B cell (primary cell): ENCODE measurements around the gene DYNLT2B. TPM values are rescaled to one million over a fixed set of nuclear protein-coding genes. Genes with fewer than 3 reads are reported as not detected.

Experiments
- ATAC-seq: fragments of 200-7000 bp; cut with Tn5 transposase; one replicate; pipeline ENCODE4 v1.10.0; 2021; ENCODE audit warnings: low read depth, mild to moderate bottlenecking, moderate number of reproducible peaks, moderate library complexity
- CTCF ChIA-PET: fragments of 350-600 bp; sonication (Branson Sonifier 250); formaldehyde crosslinking; loops from one replicate; lab custom pipeline; 2021; ENCODE audit warnings: antibody characterized with exemption, inconsistent platforms; lab: Charles Lee
- POLR2A ChIA-PET: fragments of 350-600 bp; sonication (Branson Sonifier 250); formaldehyde crosslinking; loops from one replicate; lab custom pipeline; 2021; ENCODE audit warnings: antibody characterized with exemption; lab: Charles Lee
- DNase-seq: peaks from one replicate; pipeline ENCODE4 v3.0.0; 2013
- H2AFZ ChIP-seq: 2 replicates; pipeline ENCODE4 v1.6.1; 2012; ENCODE audit warnings: mild to moderate bottlenecking, low read depth, low read length; ENCODE audit not compliant: insufficient read depth, poor library complexity, severe bottlenecking
- H3K27ac ChIP-seq, 2 donors: 1 replicate in 1 of 2; 2 replicates in 1 of 2; pipeline ENCODE4 v1.5.1; 2012 to 2013; ENCODE audit warnings: low read length in 2 of 2, mild to moderate bottlenecking in 2 of 2, moderate library complexity in 1 of 2
- H3K27me3 ChIP-seq, 4 experiments: fragments of 200-600 bp in 1 of 4; sonication (generic) in 1 of 4; replicated peaks in 1 of 4; 1 replicate in 2 of 4; 2 replicates in 2 of 4; pipeline versions ENCODE4 v1.6.1 to v1.7.0; 2013 to 2016; ENCODE audit warnings: low read length in 3 of 4, mild to moderate bottlenecking in 2 of 4, mixed read lengths in 1 of 4, moderate library complexity in 1 of 4; ENCODE audit not compliant: insufficient read depth in 4 of 4, control insufficient read depth in 3 of 4; ENCODE audit errors: control extremely low read depth in 1 of 4
- H3K36me3 ChIP-seq, 2 experiments: replicated peaks in 1 of 2; 1 replicate in 1 of 2; 2 replicates in 1 of 2; pipeline versions ENCODE4 v1.6.1 to v1.7.1; 2013; ENCODE audit warnings: low read length in 1 of 2; ENCODE audit not compliant: insufficient read depth in 2 of 2, control insufficient read depth in 1 of 2; ENCODE audit errors: control extremely low read depth in 1 of 2, extremely low read depth in 1 of 2
- H3K4me1 ChIP-seq, 2 donors: fragments of 200-600 bp in 1 of 2; sonication (generic) in 1 of 2; 1 replicate in 1 of 2; 2 replicates in 1 of 2; pipeline versions ENCODE4 v1.5.1 to v1.6.1; 2013 to 2017; ENCODE audit warnings: low read length in 2 of 2; ENCODE audit not compliant: control insufficient read depth in 2 of 2, insufficient read depth in 2 of 2
- H3K4me2 ChIP-seq: replicated peaks from 2 replicates; pipeline ENCODE3; 2012; ENCODE audit warnings: mild to moderate bottlenecking, low read depth, low read length; ENCODE audit not compliant: poor library complexity, severe bottlenecking
- H3K4me3 ChIP-seq, 5 experiments: fragments of 200-600 bp in 1 of 5; sonication (generic) in 1 of 5; 1 replicate in 3 of 5; 2 replicates in 2 of 5; pipeline versions ENCODE4 v1.5.1 to v1.7.0; 2011 to 2016; ENCODE audit warnings: low read length in 4 of 5, mild to moderate bottlenecking in 4 of 5, low read depth in 2 of 5, control low read depth in 1 of 5, moderate library complexity in 1 of 5; ENCODE audit not compliant: insufficient read depth in 1 of 5; ENCODE audit errors: control extremely low read depth in 1 of 5, extremely low read depth in 1 of 5
- H3K79me2 ChIP-seq: fragments of 200-600 bp; sonication (generic); one replicate; pipeline ENCODE4 v1.6.0; 2016; ENCODE audit warnings: low read length; ENCODE audit not compliant: control insufficient read depth, insufficient read depth
- H3K9ac ChIP-seq: fragments of 200-600 bp; sonication (generic); 2 replicates; pipeline ENCODE4 v1.6.1; 2017; ENCODE audit warnings: mild to moderate bottlenecking, low read length, moderate library complexity
- H3K9me3 ChIP-seq, 3 donors: one replicate each; pipeline versions ENCODE4 v1.6.1 to v1.7.1; 2013; ENCODE audit warnings: low read length in 2 of 3; ENCODE audit not compliant: control insufficient read depth in 2 of 3, insufficient read depth in 1 of 3; ENCODE audit errors: control extremely low read depth in 1 of 3
- H4K20me1 ChIP-seq: 2 replicates; pipeline ENCODE4 v1.6.0; 2012; ENCODE audit warnings: mild to moderate bottlenecking, low read length; ENCODE audit not compliant: insufficient read depth, control insufficient read depth, poor library complexity, severe bottlenecking
- H3K27ac Mint-ChIP-seq: one replicate; pipeline ENCODE4 v1.8.0; 2021; ENCODE audit warnings: mixed read lengths
- H3K27me3 Mint-ChIP-seq: one replicate; pipeline ENCODE4 v1.8.0; 2021; ENCODE audit warnings: mixed read lengths
- H3K4me1 Mint-ChIP-seq: one replicate; pipeline ENCODE4 v1.8.0; 2021; ENCODE audit warnings: mixed read lengths
- H3K4me3 Mint-ChIP-seq: one replicate; pipeline ENCODE4 v1.8.0; 2021; ENCODE audit warnings: mixed read lengths
- H3K9me3 Mint-ChIP-seq: one replicate; pipeline ENCODE4 v1.8.0; 2022; ENCODE audit warnings: mixed read lengths; ENCODE audit not compliant: insufficient read depth
- EZH2 ChIP-seq: IDR thresholded peaks from 2 replicates; pipeline ENCODE4 v1.6.1; 2012; ENCODE audit warnings: borderline replicate concordance, low read depth, mild to moderate bottlenecking, moderate library complexity, low read length; ENCODE audit not compliant: insufficient read depth, poor library complexity, severe bottlenecking
- WGBS: methylation state at CpG from one replicate; pipeline ENCODE4 v1.1.5; 2013; ENCODE audit warnings: missing lambda C conversion rate; ENCODE audit not compliant: insufficient coverage; 5-methylcytosine and 5-hydroxymethylcytosine counted together
- intact Hi-C: fragments of 100-400 bp; cut with micrococcal nuclease; formaldehyde crosslinking; loops from one replicate; pipeline ENCODE4 v1.10.0; 2022
- polyA plus RNA-seq: library from polyadenylated mRNA; depleted of rRNA; stranded (reverse); fragments of >200 nt; gene quantifications from 2 replicates; pipeline ENCODE4 v1.2.3, GENCODE V29; 2012
- total RNA-seq, 2 donors: library from RNA; stranded (reverse); fragments of 120-200 nt in 1 of 2; gene quantifications; 1 replicate in 1 of 2; 2 replicates in 1 of 2; pipeline versions ENCODE4 v1.2.3 to v1.2.4, GENCODE V29; 2013 to 2022
- TF ChIP-seq, protein P1 (sequence below): fragments of 200-600 bp; IDR thresholded peaks from one replicate; pipeline ENCODE4 v1.8.0; 2022; ENCODE audit warnings: antibody characterized with exemption, mild to moderate bottlenecking

The DYNLT2B gene
- total and polyA plus RNA-seq, 2 donors (not counting 1 experiment from before 2014, with no cell fraction given), result 5.2 to 6.5 TPM

DNA sequence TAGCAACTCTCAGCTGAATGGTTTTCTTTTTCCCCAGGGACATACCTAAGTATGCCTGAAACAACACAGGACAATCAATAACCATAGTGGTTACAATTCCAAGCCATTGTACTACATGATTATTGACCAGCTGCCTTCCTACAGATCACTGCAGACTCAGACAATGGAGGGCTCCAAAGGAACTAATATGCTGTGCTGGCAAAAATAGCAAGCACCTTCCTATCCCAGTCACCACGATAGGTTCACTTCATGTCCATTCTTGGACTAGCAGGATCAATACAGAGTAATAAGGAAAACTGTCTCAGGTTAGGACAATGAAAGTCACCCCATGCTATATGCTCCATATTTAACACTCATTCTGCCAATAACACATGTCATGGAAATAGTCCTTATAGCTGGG is 37.6 kb upstream of the DYNLT2B start:
- Histone ChIP-seq H2AFZ (no peak overlapping the region), H3K27ac (no peak overlapping the region), H3K4me3 (no peak overlapping the region), H3K4me2 (no peak overlapping the region), H3K27me3 (no peaks in the 10 kb centered on the region), H4K20me1 (no peaks in the 10 kb centered on the region), H3K9me3 (no peaks in the 10 kb centered on the region), H3K36me3 (peaks cover 12 to 58% of the 10 kb centered on the region in 2 experiments), H3K4me1 (no peaks in the 10 kb centered on the region), H3K9ac (no peak overlapping the region), H3K79me2 (no peaks in the 10 kb centered on the region)
- no CpG with 5 or more reads among the region's 1 CpG for WGBS
- H3K4me1 Mint-ChIP-seq, result no peaks in the 10 kb centered on the region
- TF ChIP-seq, protein P1, sequence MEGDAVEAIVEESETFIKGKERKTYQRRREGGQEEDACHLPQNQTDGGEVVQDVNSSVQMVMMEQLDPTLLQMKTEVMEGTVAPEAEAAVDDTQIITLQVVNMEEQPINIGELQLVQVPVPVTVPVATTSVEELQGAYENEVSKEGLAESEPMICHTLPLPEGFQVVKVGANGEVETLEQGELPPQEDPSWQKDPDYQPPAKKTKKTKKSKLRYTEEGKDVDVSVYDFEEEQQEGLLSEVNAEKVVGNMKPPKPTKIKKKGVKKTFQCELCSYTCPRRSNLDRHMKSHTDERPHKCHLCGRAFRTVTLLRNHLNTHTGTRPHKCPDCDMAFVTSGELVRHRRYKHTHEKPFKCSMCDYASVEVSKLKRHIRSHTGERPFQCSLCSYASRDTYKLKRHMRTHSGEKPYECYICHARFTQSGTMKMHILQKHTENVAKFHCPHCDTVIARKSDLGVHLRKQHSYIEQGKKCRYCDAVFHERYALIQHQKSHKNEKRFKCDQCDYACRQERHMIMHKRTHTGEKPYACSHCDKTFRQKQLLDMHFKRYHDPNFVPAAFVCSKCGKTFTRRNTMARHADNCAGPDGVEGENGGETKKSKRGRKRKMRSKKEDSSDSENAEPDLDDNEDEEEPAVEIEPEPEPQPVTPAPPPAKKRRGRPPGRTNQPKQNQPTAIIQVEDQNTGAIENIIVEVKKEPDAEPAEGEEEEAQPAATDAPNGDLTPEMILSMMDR, result no peak
- no peak for TF ChIP-seq EZH2
- no peak overlapping the region for H3K27ac Mint-ChIP-seq
- H3K4me3 Mint-ChIP-seq, result no peak overlapping the region
- ATAC-seq (no peak), DNase-seq (no peak)
- no peaks in the 10 kb centered on the region for H3K9me3 Mint-ChIP-seq
- H3K27me3 Mint-ChIP-seq, result no peaks in the 10 kb centered on the region
- CTCF ChIA-PET, result no interaction called here
- POLR2A ChIA-PET, result no interaction called here
- intact Hi-C loops, result loop anchor here (10.0 kb wide), 1 partner anchor 101 kb away; no protein-coding TSS in a partner anchor

GRCh38 chr3:196354132-196354531 is 36.1 kb upstream of the DYNLT2B start:
- Histone ChIP-seq H3K4me2 (no peak overlapping the region), H3K4me3 (no peak overlapping the region), H3K79me2 (no peaks in the 10 kb centered on the region), H4K20me1 (no peaks in the 10 kb centered on the region), H3K9ac (no peak overlapping the region), H3K4me1 (no peaks in the 10 kb centered on the region), H3K36me3 (peaks cover 12 to 46% of the 10 kb centered on the region in 2 experiments), H3K9me3 (no peaks in the 10 kb centered on the region), H3K27me3 (no peaks in the 10 kb centered on the region), H2AFZ (no peak overlapping the region), H3K27ac (no peak overlapping the region)
- no peak for DNase-seq
- Mint-ChIP-seq H3K4me3 (no peak overlapping the region), H3K27ac (no peak overlapping the region), H3K27me3 (no peaks in the 10 kb centered on the region), H3K9me3 (no peaks in the 10 kb centered on the region), H3K4me1 (no peaks in the 10 kb centered on the region)
- CTCF ChIA-PET, result no interaction called here
- no peak for ATAC-seq
- POLR2A ChIA-PET, result no interaction called here
- WGBS, result 100% methylated on average over 2 of the region's 6 CpGs
- no peak for TF ChIP-seq EZH2
- TF ChIP-seq, protein P1, result no peak
- intact Hi-C loops, result loop anchor here (10.0 kb wide), 1 partner anchor 99 kb away; no protein-coding TSS in a partner anchor
